Measurements from ENCODE around the gene RPGRIP1L.
"Not testable (repeated sequence)": the region's sequence is repeated elsewhere in the genome, so short reads cannot be mapped to it uniquely, and the experiment has no call there.

RPGRIP1L gene

GRCh38 chr16:53711390-53711789 lies 7.7 kb upstream of the RPGRIP1L start:
- no peak for DNase-seq

GRCh38 chr16:53708490-53708889 lies 4.8 kb upstream of the RPGRIP1L start:
- no peak for DNase-seq

DNA sequence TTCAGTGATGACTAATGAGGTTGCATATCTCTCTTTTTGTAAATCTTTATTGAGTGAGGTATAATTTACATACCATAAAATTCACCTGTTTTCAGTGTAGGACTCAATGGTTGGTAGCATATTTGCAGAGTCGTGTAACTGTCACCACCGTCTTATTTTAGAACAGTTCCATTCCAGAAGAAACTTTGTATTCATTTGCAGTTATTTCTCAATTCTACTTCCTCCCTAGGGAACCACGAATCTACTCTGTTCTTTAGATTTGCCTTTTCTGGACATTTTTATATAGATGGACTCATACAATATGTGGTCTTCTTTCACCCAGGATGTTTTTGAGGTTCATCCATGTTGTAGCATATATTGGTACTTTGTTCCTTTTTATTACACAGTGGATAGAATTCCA lies 4.0 kb upstream of the RPGRIP1L start:
- DNase-seq, result no peak

GRCh38 chr16:53704445-53704813 lies 770 bp upstream of the RPGRIP1L start:
- DNase-seq, result no peak

DNA sequence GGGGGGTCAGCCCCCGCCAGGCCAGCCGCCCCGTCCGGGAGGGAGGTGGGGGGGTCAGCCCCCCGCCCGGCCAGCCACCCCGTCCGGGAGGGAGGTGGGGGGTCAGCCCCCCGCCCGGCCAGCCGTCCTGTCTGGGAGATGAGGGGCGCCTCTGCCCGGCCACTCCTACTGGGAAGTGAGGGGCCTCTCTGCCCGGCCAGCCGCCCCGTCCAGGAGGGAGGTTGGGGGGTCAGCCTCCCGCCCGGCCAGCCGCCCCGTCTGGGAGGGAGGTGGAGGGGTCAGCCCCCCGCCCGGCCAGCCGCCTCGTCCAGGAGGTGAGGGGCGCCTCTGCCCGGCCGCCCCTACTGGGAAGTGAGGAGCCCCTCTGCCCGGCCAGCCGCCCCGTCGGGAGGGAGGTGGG lies 5.4 kb downstream of the RPGRIP1L start:
- DNase-seq, result not testable (repeated sequence)

DNA sequence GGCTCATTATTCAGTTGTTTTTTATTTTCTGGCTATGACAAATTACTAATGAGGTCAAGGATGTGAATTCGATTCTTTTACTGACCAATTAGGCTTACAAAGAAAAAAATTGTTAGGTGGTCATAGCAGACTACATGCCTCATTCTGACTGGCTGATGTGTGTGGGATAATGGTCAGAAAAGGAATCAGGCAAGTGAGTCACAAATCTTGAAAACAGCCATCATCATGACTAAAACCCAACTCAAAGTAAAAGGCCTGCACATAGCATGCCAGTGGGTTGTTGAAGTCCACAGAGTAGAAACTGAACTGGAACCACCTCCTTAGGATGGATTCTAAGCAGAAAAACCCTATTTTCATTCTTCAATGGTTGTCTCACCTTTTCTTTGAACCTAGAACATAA lies 8.6 kb downstream of the RPGRIP1L start:
- no peak for DNase-seq

DNA sequence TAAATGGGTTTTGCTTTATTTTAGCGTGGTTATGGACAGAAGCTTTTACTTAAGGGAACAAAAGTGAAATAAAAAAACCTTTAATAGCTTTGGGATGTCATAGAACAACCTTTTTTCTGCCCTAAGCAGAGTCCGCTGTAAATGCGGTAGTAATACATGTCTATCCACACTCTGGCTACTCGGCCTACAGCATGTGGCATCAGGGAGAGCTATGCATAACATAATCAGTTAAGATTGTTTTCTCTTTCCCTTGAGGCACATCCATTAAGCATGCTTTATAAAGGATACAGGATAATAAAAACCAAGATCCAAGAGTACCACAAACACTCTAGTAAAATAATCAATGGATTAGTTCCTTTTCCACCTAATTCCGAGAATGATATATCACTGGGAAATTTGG lies 10.3 kb downstream of the RPGRIP1L start:
- DNase-seq, result no peak

DNA sequence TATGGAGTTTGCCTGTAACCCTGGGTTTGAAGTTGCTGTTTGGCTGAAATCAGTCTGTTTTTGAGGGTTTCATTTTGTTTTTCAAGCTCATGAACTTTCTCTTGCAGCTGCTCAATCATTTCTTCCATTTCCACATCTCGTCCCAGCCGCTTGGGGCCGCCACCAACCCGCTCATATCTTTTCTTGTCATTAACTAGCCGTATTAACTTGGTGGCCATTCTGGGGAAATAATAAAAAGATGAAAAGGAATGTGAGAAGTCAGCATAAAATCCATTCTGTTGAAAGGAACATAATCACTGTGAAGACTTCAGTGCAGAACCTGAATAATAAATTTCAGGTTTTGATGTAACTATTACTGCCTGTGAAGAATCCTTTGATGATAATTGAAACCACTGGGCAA lies 11.5 kb downstream of the RPGRIP1L start:
- DNase-seq, result no peak

- DNase-seq, result no peak
Observed at GRCh38 chr16:53690771-53691170, 12.9 kb downstream of the RPGRIP1L start.

- no peak for DNase-seq
Observed at GRCh38 chr16:53689636-53690035, 14.0 kb downstream of the RPGRIP1L start.

DNA sequence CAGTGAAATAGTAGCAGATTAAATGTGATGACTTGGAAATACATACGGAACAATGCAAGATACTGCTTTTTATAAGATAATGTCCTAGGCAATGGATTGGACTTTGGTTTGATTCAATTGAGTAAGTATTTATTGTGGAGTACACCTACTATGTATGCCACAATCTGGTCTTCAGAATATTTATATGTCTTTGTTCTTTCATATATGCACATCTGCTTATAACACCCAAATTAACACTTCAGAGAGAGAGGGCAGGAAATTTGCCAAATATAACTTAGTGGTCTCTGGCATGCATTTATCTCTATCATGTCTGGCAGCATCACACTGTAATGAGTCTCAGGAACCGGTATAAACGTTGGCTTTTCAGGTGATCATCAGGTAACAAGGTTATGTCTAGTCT lies 16.9 kb downstream of the RPGRIP1L start:
- DNase-seq, result no peak

DNA sequence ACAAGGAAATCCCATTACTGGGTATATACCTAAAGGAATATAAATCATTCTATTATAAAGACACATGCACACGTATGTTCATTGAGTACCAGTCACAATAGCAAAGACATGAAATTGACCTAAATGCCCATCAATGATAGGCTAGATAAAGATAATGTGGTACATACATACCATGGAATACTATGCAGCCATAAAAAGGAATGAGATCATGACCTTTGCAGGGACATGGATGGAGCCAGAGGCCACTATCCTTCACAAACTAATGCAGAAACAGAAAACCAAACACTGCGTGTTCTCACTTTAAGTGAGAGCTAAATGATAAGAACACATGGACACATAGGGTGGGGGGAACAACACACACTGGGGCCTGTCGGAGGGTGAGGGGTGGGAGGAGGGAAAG lies 18.3 kb downstream of the RPGRIP1L start:
- DNase-seq, result not testable (repeated sequence)

DNA sequence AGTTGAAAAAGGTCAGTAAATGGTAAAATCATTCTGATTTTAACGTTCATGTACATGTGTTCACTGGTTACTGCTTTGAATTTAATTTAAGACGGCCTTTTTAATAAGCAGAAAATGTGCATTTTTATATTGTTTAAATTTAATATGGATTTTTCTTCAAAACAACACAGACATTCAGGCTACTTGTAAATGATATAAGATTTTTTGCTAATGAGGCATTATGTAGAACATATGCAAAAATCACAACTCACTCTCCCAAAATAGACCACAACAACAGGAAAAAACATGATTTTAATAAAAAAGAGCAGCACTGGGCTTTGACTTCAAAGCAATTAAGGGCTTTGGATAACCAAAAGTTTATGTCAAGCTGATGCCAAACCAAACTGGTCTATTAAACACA lies 22.3 kb downstream of the RPGRIP1L start:
- DNase-seq, result no peak

DNA sequence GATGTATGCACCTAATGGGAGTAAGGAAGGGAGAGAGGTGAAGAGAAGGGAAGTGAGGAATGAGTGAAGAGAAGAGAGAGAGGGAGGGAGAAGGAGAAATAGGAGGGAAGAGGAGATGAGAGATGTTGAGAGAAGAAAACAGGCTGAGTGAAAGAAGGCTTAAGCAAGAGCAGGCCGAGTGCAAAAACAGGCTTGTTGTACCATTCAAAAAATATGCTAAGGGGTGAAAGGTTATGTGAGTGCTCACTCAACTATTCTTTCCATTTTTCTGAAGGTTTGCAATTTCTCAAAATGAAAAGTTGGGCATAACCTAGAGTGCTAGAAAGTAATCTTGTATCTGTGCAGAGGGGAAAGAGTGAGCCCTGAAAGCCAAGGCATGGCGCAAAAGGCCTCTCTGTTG lies 22.9 kb downstream of the RPGRIP1L start:
- no peak for DNase-seq

- no peak for DNase-seq
Observed at GRCh38 chr16:53678756-53679343, 24.8 kb downstream of the RPGRIP1L start.

DNA sequence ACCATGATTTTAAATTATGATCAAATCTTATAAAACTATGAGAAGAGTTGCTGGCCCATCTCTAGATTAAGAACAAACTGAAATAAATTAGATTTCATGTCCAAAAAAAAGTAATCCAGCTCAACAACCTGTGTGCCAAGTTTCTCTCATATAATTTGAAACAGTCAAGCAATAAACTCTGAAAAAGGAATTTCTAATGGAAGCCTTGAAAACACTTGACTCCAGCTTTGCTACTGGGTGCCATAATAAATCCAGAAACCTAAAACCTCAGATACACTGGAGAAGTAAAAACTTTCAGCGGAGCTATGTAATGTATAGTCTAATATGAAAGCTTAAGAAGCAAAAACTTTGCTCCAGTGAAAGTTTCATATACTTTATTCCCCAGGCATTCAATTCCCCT lies 25.5 kb downstream of the RPGRIP1L start:
- no peak for DNase-seq

- DNase-seq, result no peak
Observed at GRCh38 chr16:53673189-53673588, 30.5 kb downstream of the RPGRIP1L start.

- DNase-seq, result no peak
Observed at GRCh38 chr16:53672461-53672860, 31.2 kb downstream of the RPGRIP1L start.

GRCh38 chr16:53668869-53669268 lies 34.8 kb downstream of the RPGRIP1L start:
- DNase-seq, result no peak

- DNase-seq, result no peak
Observed at GRCh38 chr16:53666786-53667415, 36.8 kb downstream of the RPGRIP1L start.

DNA sequence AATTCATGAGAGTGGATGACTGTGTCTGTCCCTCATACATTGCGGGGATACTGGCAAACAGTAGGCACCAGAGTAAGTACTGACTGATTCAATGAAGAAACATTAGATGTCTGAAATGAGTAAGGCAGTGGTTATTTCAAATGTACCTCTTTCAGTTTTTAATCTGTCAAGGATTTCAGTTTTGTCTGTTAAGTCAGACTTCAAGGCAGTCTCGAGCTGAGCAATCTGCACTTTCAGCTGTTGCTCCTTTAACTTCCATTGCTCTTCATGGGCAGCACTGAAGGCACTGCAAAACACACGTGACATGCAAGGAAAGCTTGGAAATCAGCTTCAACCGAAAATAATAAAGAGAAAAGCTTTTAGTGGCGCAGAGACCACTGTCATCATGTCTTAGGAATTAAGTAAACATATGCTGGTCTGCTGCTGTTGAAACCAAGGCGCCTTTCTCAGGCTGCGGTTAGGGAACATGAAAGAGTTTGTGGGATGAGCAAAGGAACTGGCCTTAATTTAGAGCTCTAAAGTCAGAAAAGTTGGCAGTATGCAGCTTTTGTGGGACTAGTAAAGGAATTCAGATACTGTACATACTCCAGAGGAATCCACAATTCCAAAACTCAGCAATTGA lies 38.8 kb downstream of the RPGRIP1L start:
- DNase-seq, result no peak

DNA sequence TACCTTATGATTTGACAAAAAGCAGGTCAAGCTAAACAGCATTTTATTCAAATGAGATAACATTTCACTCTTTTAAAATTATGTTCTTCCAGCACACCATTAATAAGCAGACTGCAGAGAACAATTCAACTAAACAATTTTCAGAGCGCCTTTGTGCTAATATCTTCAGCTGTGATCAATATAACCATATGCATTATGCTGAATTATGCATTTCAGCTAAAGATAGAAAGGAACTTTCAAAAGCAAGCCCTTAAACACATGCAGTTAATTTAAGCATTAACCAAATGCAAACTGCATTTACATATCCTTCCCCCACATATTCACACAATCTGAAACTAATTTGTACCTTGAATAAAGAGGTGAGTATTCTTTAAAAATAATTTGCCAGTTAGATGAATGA lies 41.6 kb downstream of the RPGRIP1L start:
- no peak for DNase-seq

DNA sequence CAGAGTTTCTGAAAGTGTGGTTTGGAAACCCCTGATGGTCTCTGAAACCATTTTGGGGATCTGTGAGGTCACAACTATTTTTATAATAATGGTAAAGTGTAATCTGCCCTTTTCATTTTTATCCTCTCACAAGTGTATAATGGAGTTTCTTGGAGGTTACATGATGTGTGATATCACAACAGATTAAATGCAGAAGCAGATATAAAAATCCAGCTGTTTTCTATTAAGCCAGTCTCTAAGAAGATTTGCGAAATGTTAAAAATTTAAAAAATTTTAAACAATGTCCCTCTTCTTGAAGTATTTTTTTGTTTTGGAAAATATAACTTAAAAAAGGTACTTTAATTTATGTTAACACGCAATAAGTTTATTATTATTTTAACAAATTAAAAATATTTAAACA lies 48.7 kb downstream of the RPGRIP1L start:
- DNase-seq, result no peak

GRCh38 chr16:53651357-53651756 lies 52.3 kb downstream of the RPGRIP1L start:
- DNase-seq, result no peak

GRCh38 chr16:53646506-53646905 lies 57.2 kb downstream of the RPGRIP1L start:
- no peak for DNase-seq
